B cell (primary cell): ENCODE results near the gene RDM1. TPM values are rescaled to one million over a fixed set of nuclear protein-coding genes. Genes with fewer than 3 reads are reported as not detected.

ENCODE experiments used
- ATAC-seq: fragments of 200-7000 bp; cut with Tn5 transposase; one replicate; pipeline ENCODE4 v1.10.0; 2021; ENCODE audit warnings: low read depth, mild to moderate bottlenecking, moderate number of reproducible peaks, moderate library complexity
- CTCF ChIA-PET: fragments of 350-600 bp; sonication (Branson Sonifier 250); formaldehyde crosslinking; loops from one replicate; lab custom pipeline; 2021; ENCODE audit warnings: antibody characterized with exemption, inconsistent platforms; lab: Charles Lee
- POLR2A ChIA-PET: fragments of 350-600 bp; sonication (Branson Sonifier 250); formaldehyde crosslinking; loops from one replicate; lab custom pipeline; 2021; ENCODE audit warnings: antibody characterized with exemption; lab: Charles Lee
- DNase-seq: peaks from one replicate; pipeline ENCODE4 v3.0.0; 2013
- H2AFZ ChIP-seq: 2 replicates; pipeline ENCODE4 v1.6.1; 2012; ENCODE audit warnings: mild to moderate bottlenecking, low read depth, low read length; ENCODE audit not compliant: insufficient read depth, poor library complexity, severe bottlenecking
- H3K27ac ChIP-seq, 2 donors: 1 replicate in 1 of 2; 2 replicates in 1 of 2; pipeline ENCODE4 v1.5.1; 2012 to 2013; ENCODE audit warnings: low read length in 2 of 2, mild to moderate bottlenecking in 2 of 2, moderate library complexity in 1 of 2
- H3K27me3 ChIP-seq, 4 experiments: fragments of 200-600 bp in 1 of 4; sonication (generic) in 1 of 4; replicated peaks in 1 of 4; 1 replicate in 2 of 4; 2 replicates in 2 of 4; pipeline versions ENCODE4 v1.6.1 to v1.7.0; 2013 to 2016; ENCODE audit warnings: low read length in 3 of 4, mild to moderate bottlenecking in 2 of 4, mixed read lengths in 1 of 4, moderate library complexity in 1 of 4; ENCODE audit not compliant: insufficient read depth in 4 of 4, control insufficient read depth in 3 of 4; ENCODE audit errors: control extremely low read depth in 1 of 4
- H3K36me3 ChIP-seq, 2 experiments: replicated peaks in 1 of 2; 1 replicate in 1 of 2; 2 replicates in 1 of 2; pipeline versions ENCODE4 v1.6.1 to v1.7.1; 2013; ENCODE audit warnings: low read length in 1 of 2; ENCODE audit not compliant: insufficient read depth in 2 of 2, control insufficient read depth in 1 of 2; ENCODE audit errors: control extremely low read depth in 1 of 2, extremely low read depth in 1 of 2
- H3K4me1 ChIP-seq, 2 donors: fragments of 200-600 bp in 1 of 2; sonication (generic) in 1 of 2; 1 replicate in 1 of 2; 2 replicates in 1 of 2; pipeline versions ENCODE4 v1.5.1 to v1.6.1; 2013 to 2017; ENCODE audit warnings: low read length in 2 of 2; ENCODE audit not compliant: control insufficient read depth in 2 of 2, insufficient read depth in 2 of 2
- H3K4me2 ChIP-seq: replicated peaks from 2 replicates; pipeline ENCODE3; 2012; ENCODE audit warnings: mild to moderate bottlenecking, low read depth, low read length; ENCODE audit not compliant: poor library complexity, severe bottlenecking
- H3K4me3 ChIP-seq, 5 experiments: fragments of 200-600 bp in 1 of 5; sonication (generic) in 1 of 5; 1 replicate in 3 of 5; 2 replicates in 2 of 5; pipeline versions ENCODE4 v1.5.1 to v1.7.0; 2011 to 2016; ENCODE audit warnings: low read length in 4 of 5, mild to moderate bottlenecking in 4 of 5, low read depth in 2 of 5, control low read depth in 1 of 5, moderate library complexity in 1 of 5; ENCODE audit not compliant: insufficient read depth in 1 of 5; ENCODE audit errors: control extremely low read depth in 1 of 5, extremely low read depth in 1 of 5
- H3K79me2 ChIP-seq: fragments of 200-600 bp; sonication (generic); one replicate; pipeline ENCODE4 v1.6.0; 2016; ENCODE audit warnings: low read length; ENCODE audit not compliant: control insufficient read depth, insufficient read depth
- H3K9ac ChIP-seq: fragments of 200-600 bp; sonication (generic); 2 replicates; pipeline ENCODE4 v1.6.1; 2017; ENCODE audit warnings: mild to moderate bottlenecking, low read length, moderate library complexity
- H3K9me3 ChIP-seq, 3 donors: one replicate each; pipeline versions ENCODE4 v1.6.1 to v1.7.1; 2013; ENCODE audit warnings: low read length in 2 of 3; ENCODE audit not compliant: control insufficient read depth in 2 of 3, insufficient read depth in 1 of 3; ENCODE audit errors: control extremely low read depth in 1 of 3
- H4K20me1 ChIP-seq: 2 replicates; pipeline ENCODE4 v1.6.0; 2012; ENCODE audit warnings: mild to moderate bottlenecking, low read length; ENCODE audit not compliant: insufficient read depth, control insufficient read depth, poor library complexity, severe bottlenecking
- H3K27ac Mint-ChIP-seq: one replicate; pipeline ENCODE4 v1.8.0; 2021; ENCODE audit warnings: mixed read lengths
- H3K27me3 Mint-ChIP-seq: one replicate; pipeline ENCODE4 v1.8.0; 2021; ENCODE audit warnings: mixed read lengths
- H3K4me1 Mint-ChIP-seq: one replicate; pipeline ENCODE4 v1.8.0; 2021; ENCODE audit warnings: mixed read lengths
- H3K4me3 Mint-ChIP-seq: one replicate; pipeline ENCODE4 v1.8.0; 2021; ENCODE audit warnings: mixed read lengths
- H3K9me3 Mint-ChIP-seq: one replicate; pipeline ENCODE4 v1.8.0; 2022; ENCODE audit warnings: mixed read lengths; ENCODE audit not compliant: insufficient read depth
- EZH2 ChIP-seq: IDR thresholded peaks from 2 replicates; pipeline ENCODE4 v1.6.1; 2012; ENCODE audit warnings: borderline replicate concordance, low read depth, mild to moderate bottlenecking, moderate library complexity, low read length; ENCODE audit not compliant: insufficient read depth, poor library complexity, severe bottlenecking
- WGBS: methylation state at CpG from one replicate; pipeline ENCODE4 v1.1.5; 2013; ENCODE audit warnings: missing lambda C conversion rate; ENCODE audit not compliant: insufficient coverage; 5-methylcytosine and 5-hydroxymethylcytosine counted together
- intact Hi-C: fragments of 100-400 bp; cut with micrococcal nuclease; formaldehyde crosslinking; loops from one replicate; pipeline ENCODE4 v1.10.0; 2022
- polyA plus RNA-seq: library from polyadenylated mRNA; depleted of rRNA; stranded (reverse); fragments of >200 nt; gene quantifications from 2 replicates; pipeline ENCODE4 v1.2.3, GENCODE V29; 2012
- total RNA-seq, 2 donors: library from RNA; stranded (reverse); fragments of 120-200 nt in 1 of 2; gene quantifications; 1 replicate in 1 of 2; 2 replicates in 1 of 2; pipeline versions ENCODE4 v1.2.3 to v1.2.4, GENCODE V29; 2013 to 2022
- TF ChIP-seq, protein P1 (sequence below): fragments of 200-600 bp; IDR thresholded peaks from one replicate; pipeline ENCODE4 v1.8.0; 2022; ENCODE audit warnings: antibody characterized with exemption, mild to moderate bottlenecking

Gene RDM1
- total and polyA plus RNA-seq, 2 donors (not counting 1 experiment from before 2014, with no cell fraction given), result not detected

- intact Hi-C loops, result no loop called here
- POLR2A ChIA-PET, result no interaction called here
- no peak overlapping the region for H3K4me3 ChIP-seq
- H3K4me1 Mint-ChIP-seq, result no peaks in the 10 kb centered on the region
- H3K27me3 Mint-ChIP-seq, result peaks cover 6% of the 10 kb centered on the region
- TF ChIP-seq EZH2, result no peak
- TF ChIP-seq, protein P1, sequence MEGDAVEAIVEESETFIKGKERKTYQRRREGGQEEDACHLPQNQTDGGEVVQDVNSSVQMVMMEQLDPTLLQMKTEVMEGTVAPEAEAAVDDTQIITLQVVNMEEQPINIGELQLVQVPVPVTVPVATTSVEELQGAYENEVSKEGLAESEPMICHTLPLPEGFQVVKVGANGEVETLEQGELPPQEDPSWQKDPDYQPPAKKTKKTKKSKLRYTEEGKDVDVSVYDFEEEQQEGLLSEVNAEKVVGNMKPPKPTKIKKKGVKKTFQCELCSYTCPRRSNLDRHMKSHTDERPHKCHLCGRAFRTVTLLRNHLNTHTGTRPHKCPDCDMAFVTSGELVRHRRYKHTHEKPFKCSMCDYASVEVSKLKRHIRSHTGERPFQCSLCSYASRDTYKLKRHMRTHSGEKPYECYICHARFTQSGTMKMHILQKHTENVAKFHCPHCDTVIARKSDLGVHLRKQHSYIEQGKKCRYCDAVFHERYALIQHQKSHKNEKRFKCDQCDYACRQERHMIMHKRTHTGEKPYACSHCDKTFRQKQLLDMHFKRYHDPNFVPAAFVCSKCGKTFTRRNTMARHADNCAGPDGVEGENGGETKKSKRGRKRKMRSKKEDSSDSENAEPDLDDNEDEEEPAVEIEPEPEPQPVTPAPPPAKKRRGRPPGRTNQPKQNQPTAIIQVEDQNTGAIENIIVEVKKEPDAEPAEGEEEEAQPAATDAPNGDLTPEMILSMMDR, result no peak
- DNase-seq (no peak), ATAC-seq (no peak)
- H3K27ac Mint-ChIP-seq, result no peak overlapping the region
- CTCF ChIA-PET, result no interaction called here
- H3K79me2 ChIP-seq, result no peaks in the 10 kb centered on the region
- H3K27me3 ChIP-seq, result peaks cover 0 to 3% (median 0%) of the 10 kb centered on the region in 4 experiments
- no peak overlapping the region for H3K27ac ChIP-seq
- no peak overlapping the region for H3K9ac ChIP-seq
- no peak overlapping the region for H3K4me2 ChIP-seq
- no peaks in the 10 kb centered on the region for H4K20me1 ChIP-seq
- 100% methylated on average over 2 of the region's 4 CpGs for WGBS
- no peaks in the 10 kb centered on the region for H3K9me3 Mint-ChIP-seq
- H3K9me3 ChIP-seq, result no peaks in the 10 kb centered on the region
- H3K4me3 Mint-ChIP-seq, result no peak overlapping the region
- H3K4me1 ChIP-seq, result no peaks in the 10 kb centered on the region
- H3K36me3 ChIP-seq, result no peaks in the 10 kb centered on the region
- no peak overlapping the region for H2AFZ ChIP-seq
These were observed 39.3 kb downstream of the RDM1 start for GRCh38 chr17:35891269-35891668.

- Mint-ChIP-seq H3K4me1 (no peaks in the 10 kb centered on the region), H3K27me3 (peaks cover 6% of the 10 kb centered on the region), H3K4me3 (no peak overlapping the region), H3K9me3 (no peaks in the 10 kb centered on the region), H3K27ac (no peak overlapping the region)
- Histone ChIP-seq H3K4me1 (no peaks in the 10 kb centered on the region), H3K4me3 (no peak overlapping the region), H3K9me3 (no peaks in the 10 kb centered on the region), H4K20me1 (no peaks in the 10 kb centered on the region), H3K36me3 (no peaks in the 10 kb centered on the region), H3K27ac (no peak overlapping the region), H3K79me2 (no peaks in the 10 kb centered on the region), H3K27me3 (no peaks in the 10 kb centered on the region), H2AFZ (no peak overlapping the region), H3K4me2 (no peak overlapping the region), H3K9ac (no peak overlapping the region)
- ATAC-seq (no peak), DNase-seq (no peak)
- ChIA-PET POLR2A (no interaction called here), CTCF (no interaction called here)
- intact Hi-C loops, result no loop called here
- TF ChIP-seq, protein P1, result no peak
- TF ChIP-seq EZH2, result no peak
- WGBS, result 71% methylated on average over 4 of the region's 4 CpGs
These were observed 39.8 kb downstream of the RDM1 start for GRCh38 chr17:35890774-35891155.
